ENCODE measurements around the gene DZANK1.

GRCh38 chr20:18377896-18378481 lies 88.8 kb downstream of the DZANK1 start:
- no peak for TF ChIP-seq CTCF (IDR thresholded peaks at IDR 0.05)
- no peak for TF ChIP-seq POLR2A (IDR thresholded peaks at IDR 0.05)
